ENCODE results near the gene IBA57. TPM values are rescaled to one million over a fixed set of nuclear protein-coding genes. Genes with fewer than 3 reads are reported as not detected.

IBA57 gene
- total RNA-seq = 3.3 and 3.7 TPM in 2 replicates

DNA sequence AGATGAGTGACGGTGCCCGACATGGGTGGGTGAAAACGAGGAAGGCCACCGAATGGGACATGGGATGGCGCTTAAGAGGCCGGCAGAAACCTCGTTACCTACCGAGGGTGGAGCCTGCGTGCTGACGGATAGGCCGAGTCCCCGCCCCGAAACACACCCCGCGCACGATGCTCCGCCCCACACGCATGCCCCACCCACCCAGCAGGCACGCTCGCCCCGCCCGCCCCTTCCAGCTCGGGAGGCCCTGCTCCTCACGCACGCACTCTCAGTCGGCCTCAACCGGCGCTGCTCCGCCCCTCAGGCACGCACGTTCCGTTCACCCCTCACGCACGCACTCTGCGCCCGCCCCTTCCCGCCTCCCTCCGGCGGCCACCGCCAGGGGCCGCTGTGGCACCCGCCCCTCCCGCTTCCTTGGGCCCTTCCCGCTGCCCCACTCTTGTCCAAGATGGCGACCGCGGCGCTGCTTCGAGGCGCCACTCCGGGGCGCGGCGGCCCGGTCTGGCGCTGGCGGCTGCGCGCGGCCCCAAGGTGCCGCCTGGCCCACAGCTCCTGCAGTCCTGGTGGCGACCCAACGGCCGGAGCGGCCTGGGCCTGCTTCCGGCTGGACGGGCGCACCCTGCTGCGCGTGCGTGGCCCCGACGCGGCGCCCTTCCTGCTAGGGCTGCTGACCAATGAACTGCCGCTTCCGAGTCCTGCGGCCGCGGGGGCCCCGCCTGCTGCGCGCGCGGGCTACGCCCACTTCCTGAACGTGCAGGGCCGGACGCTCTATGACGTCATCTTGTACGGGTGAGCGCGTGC lies at the start of gene IBA57:
Gene IBA57, plus strand, starts transcription at position 433 of the 798 bp plus-strand sequence. Its CDS starts 13 bp downstream, at position 446.

GRCh38 chr1:228139931-228140723 lies 25.5 kb upstream of the IBA57 start, which contains the start of gene GUK1:
TSS of gene GUK1 (plus strand) at chr1:228140279. CDS start at chr1:228140303, 24 bp downstream.

DNA sequence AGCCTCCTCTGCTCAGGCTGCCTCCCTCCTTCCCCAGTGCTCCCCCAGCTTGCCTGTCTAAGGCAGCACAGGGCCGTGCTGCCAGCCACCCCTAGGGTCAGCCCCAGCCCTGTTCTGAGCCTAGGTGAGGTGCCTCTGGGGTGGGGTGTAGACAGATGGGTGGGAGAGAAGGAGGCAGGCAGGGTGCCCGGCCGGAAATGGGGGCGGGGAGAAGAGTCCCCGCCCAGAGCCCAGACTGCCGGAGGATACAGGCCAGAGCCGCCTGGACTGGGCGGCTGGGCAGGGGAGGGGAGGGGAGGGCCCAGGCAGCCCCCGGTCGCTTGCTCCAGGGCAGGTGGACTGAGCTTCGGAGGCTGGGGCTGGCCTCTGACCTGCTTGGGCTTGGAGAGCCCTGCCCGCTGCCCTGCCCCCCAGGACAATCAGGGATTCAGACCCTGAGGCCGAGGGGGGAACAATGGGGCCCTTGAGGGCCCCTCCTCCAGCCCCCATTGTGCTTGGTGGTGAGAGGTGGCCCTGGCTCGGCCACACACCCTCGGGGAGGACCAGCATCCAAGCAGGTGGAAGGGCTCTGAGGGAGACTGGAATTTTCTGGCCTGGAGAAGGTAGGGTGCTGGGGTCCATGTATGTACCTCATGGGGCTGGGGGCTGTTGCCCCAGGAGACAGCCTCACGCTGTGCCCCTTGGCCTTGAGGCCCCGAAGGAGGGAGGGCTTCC lies 16.0 kb upstream of the IBA57 start, which contains the start of gene GJC2:
Gene GJC2, plus strand, starts transcription at position 525 of the 714 bp plus-strand sequence. CDS start 7,829 bp downstream, outside the sequence.

DNA sequence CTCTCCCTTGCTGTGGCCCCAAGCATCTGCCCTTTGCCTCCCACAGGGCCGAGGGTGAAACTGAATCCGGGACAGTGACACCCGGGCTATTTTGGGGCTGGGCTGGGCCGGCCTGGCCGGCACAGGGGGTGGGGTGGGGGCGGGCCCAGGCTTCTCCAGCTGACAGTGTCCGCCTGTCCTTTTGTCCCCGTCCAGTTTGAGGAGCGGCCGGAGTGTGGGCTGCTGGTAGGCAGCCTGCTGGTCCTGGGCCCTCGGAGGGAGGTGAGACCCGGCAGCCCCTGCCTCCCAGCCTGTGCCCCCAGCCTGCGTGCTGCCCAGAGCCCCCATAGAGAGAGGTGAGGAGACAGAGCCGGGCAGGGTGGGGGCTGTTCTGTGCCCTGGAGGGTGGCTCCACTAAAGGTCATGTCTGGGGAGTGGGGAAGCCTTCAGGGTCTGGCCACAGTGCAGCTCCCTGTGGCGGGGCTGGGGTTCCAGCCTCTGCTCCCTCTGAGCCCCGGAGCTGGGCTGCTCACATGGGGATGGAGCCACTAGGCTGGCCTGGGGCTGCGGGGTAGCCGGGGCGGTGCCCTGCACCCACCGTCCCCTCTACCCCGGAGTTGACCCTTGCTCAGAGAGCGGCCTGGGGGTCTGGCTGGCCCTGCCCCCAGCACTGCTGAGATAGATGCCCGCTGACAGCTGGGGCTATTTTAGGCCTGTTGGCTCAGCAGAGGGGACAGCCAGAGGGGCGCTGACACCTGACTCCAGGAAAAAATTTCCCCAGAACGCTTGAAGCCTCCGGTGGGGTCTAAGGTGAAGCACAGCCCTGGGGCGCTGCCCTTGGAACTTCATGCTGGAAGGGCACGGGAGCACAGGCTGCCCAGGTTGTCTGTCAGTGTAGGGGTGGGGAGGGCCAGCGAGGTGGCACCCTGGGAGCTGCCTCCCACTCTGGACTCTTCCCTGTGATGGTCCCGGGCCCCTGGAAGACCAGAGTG lies 42.5 kb downstream of the IBA57 start, which contains the start of gene OBSCN:
Gene OBSCN, plus strand, starts transcription at position 194 of the 971 bp plus-strand sequence. CDS start 3,740 bp downstream, outside the sequence.

Other genes with a start within 250 kb of the IBA57 start
- 0.44 and 0.79 TPM in 2 replicates for gene WNT9A, start 217.9 kb upstream of the IBA57 start, total RNA-seq
- not detected in 2 replicates for gene WNT3A, start 158.8 kb upstream of the IBA57 start, total RNA-seq
- gene ARF1, start 83.1 kb upstream of the IBA57 start, total RNA-seq = 219 and 282 TPM in 2 replicates
- gene C1orf35, start 62.5 kb upstream of the IBA57 start, total RNA-seq = 6.0 and 7.8 TPM in 2 replicates
- 47.8 and 65.7 TPM in 2 replicates for gene MRPL55, start 56.5 kb upstream of the IBA57 start, total RNA-seq
- gene GUK1, start 25.5 kb upstream of the IBA57 start, total RNA-seq = 780 and 785 TPM in 2 replicates
- 3.2 and 4.6 TPM in 2 replicates for gene GJC2, start 15.9 kb upstream of the IBA57 start, total RNA-seq
- 2.7 and 2.9 TPM in 2 replicates for gene OBSCN, start 42.2 kb downstream of the IBA57 start, total RNA-seq
- gene TRIM11, start 241.0 kb downstream of the IBA57 start, total RNA-seq = 16.1 and 17.6 TPM in 2 replicates